Measurements from ENCODE around the gene GYS2.

DNA sequence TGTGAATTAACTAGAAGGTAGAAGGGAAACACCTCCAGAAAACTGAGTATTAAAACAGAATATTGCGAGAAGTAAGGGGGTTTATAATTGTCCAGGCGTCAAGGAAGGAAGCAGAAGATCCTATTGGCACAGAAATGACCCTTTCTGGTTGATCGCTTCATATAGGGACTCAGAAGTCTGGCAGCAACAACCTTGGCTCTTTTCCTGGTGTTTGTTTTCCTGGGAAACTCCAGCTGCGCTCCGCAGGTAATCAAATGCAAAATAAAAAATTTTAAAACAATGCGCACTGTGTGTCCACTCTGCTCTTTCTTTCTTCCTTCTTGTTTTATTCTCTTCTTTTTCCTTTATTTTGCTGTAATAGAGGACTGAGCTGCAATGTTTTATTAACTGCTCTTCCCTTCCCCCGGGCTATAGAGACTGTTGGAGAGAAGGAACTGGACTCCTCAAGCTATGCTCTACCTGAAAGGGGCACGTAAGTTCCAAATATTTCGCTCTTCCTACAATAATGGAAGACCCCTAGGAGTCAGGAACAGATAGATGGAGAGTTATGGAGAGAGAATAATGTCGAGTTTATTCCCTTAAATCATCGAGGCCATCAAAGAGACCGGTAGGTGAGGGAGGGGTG, 77.8 kb downstream of the GYS2 start:
- TF ChIP-seq POLR2AphosphoS5 (IDR thresholded peaks at IDR 0.05; ENCODE audit: low read depth, low read length) (no peak), POLR2A (IDR thresholded peaks at IDR 0.05; ENCODE audit: low read depth, low read length) (no peak), POU2F2 (IDR thresholded peaks at IDR 0.05; ENCODE audit: low read depth, low read length) (no peak)

All from GM12891 (cell line).